NOMO-1 treated with DMSO at 0.1 percent for 48 hours (cell line): Measurements from ENCODE around the gene DNAH8.
"Not testable (repeated sequence)": the region's sequence is repeated elsewhere in the genome, so short reads cannot be mapped to it uniquely, and the experiment has no call there.

ENCODE experiments used
- DNase-seq: peaks from one replicate; lab custom pipeline; 2025; ENCODE audit not compliant: unreplicated experiment; lab: John Stamatoyannopoulos, UW

Gene DNAH8

GRCh38 chr6:38715016-38715689, at the start of gene DNAH8:
DNAH8 (plus strand) TSS chr6:38715311; CDS start chr6:38722810, 7,499 bp downstream.
- no peak for DNase-seq

GRCh38 chr6:38671885-38672467, 43.1 kb upstream of the DNAH8 start:
- peak; percentile 47 for DNase-seq

GRCh38 chr6:38673397-38674165, 41.5 kb upstream of the DNAH8 start:
- peak; percentile 39 for DNase-seq

- no peak for DNase-seq
Observed at GRCh38 chr6:38676236-38676973, 38.7 kb upstream of the DNAH8 start.

GRCh38 chr6:38676974-38677544, 38.1 kb upstream of the DNAH8 start:
- DNase-seq = no peak

GRCh38 chr6:38678178-38678760, 36.8 kb upstream of the DNAH8 start:
- DNase-seq = no peak

- no peak for DNase-seq
Observed at GRCh38 chr6:38679668-38680067, 35.4 kb upstream of the DNAH8 start.

GRCh38 chr6:38681850-38682249, 33.3 kb upstream of the DNAH8 start:
- DNase-seq = no peak

GRCh38 chr6:38684237-38684636, 30.9 kb upstream of the DNAH8 start:
- DNase-seq = no peak

GRCh38 chr6:38684904-38685303, 30.2 kb upstream of the DNAH8 start:
- DNase-seq = no peak

GRCh38 chr6:38686270-38687042, 28.7 kb upstream of the DNAH8 start:
- DNase-seq = no peak

- DNase-seq = no peak
Observed at GRCh38 chr6:38687043-38687353, 28.1 kb upstream of the DNAH8 start.

GRCh38 chr6:38687549-38687948, 27.6 kb upstream of the DNAH8 start:
- DNase-seq = no peak

GRCh38 chr6:38688579-38689087, 26.5 kb upstream of the DNAH8 start:
- DNase-seq = no peak

- no peak for DNase-seq
Observed at GRCh38 chr6:38695227-38695900, 19.7 kb upstream of the DNAH8 start.

GRCh38 chr6:38695933-38696332, 19.2 kb upstream of the DNAH8 start:
- no peak for DNase-seq

- DNase-seq = no peak
Observed at GRCh38 chr6:38696345-38696744, 18.8 kb upstream of the DNAH8 start.

GRCh38 chr6:38697846-38698245, 17.3 kb upstream of the DNAH8 start:
- no peak for DNase-seq

- not testable (repeated sequence) for DNase-seq
Observed at GRCh38 chr6:38699702-38700101, 15.4 kb upstream of the DNAH8 start.
